GM13977 (cell line): Measurements from ENCODE around the gene MRPL41.
"Not testable (repeated sequence)": the region's sequence is repeated elsewhere in the genome, so short reads cannot be mapped to it uniquely, and the experiment has no call there.

ENCODE experiments used
- DNase-seq: peaks from one replicate; pipeline ENCODE4 v3.0.0; 2012; ENCODE audit warnings: low spot score
- CTCF ChIP-seq: IDR thresholded peaks from 2 replicates; pipeline ENCODE4 v1.5.1; 2012; ENCODE audit warnings: mild to moderate bottlenecking, control low read depth; ENCODE audit not compliant: insufficient read depth; ENCODE audit errors: extremely low read depth, missing control alignments
- in situ Hi-C: fragments of 300-500 bp; cut with MboI; formaldehyde crosslinking; loops from one replicate; pipeline ENCODE4 v1.12.0; 2022; ENCODE audit warnings: low sequenced_read_pairs, low pct_unique_long_range_greater_than_20kb, mixed read lengths, inconsistent platforms; ENCODE audit not compliant: unreplicated experiment

The MRPL41 gene

GRCh38 chr9:137555179-137555578 lies 3.5 kb downstream of the MRPL41 start:
- no peak for TF ChIP-seq CTCF
- DNase-seq, result no peak
- in situ Hi-C loops, result no loop called here

GRCh38 chr9:137556069-137556838 lies 4.6 kb downstream of the MRPL41 start:
- in situ Hi-C loops, result no loop called here
- DNase-seq, result no peak

GRCh38 chr9:137558127-137558526 lies 6.4 kb downstream of the MRPL41 start:
- no peak for TF ChIP-seq CTCF
- in situ Hi-C loops, result no loop called here
- DNase-seq, result no peak

More at GRCh38 chr9:137556069-137556838, 4.6 kb downstream of the MRPL41 start:
- TF ChIP-seq CTCF, result no peak

GRCh38 chr9:137564134-137564533 lies 12.5 kb downstream of the MRPL41 start:
- TF ChIP-seq CTCF, result no peak
- DNase-seq, result no peak
- in situ Hi-C loops, result no loop called here

- in situ Hi-C loops, result no loop called here
- no peak for TF ChIP-seq CTCF
- DNase-seq, result no peak
Measured at GRCh38 chr9:137564817-137565411, 13.2 kb downstream of the MRPL41 start.

GRCh38 chr9:137568445-137568844 lies 16.8 kb downstream of the MRPL41 start:
- DNase-seq, in situ Hi-C loops: not testable (repeated sequence)

GRCh38 chr9:137569609-137570203 lies 18.0 kb downstream of the MRPL41 start:
- in situ Hi-C loops, result no loop called here
- no peak for DNase-seq
- no peak for TF ChIP-seq CTCF
